Measurements from ENCODE around the gene TMTC4. TPM values are rescaled to one million over a fixed set of nuclear protein-coding genes. Genes with fewer than 3 reads are reported as not detected.

Gene TMTC4
- total RNA-seq, 1 experiment from 2014 or later = 45.5 TPM

GRCh38 chr13:100561599-100562204 is 112.9 kb downstream of the TMTC4 start:
- Mint-ChIP-seq H3K4me1 (peaks cover 3% of the 10 kb centered on the region; the same call in 1 of the 2 replicates), H3K36me3 (peaks cover 13% of the 10 kb centered on the region), H3K27me3 (ENCODE audit: low read depth) (peaks cover 4% of the 10 kb centered on the region; the same call in 1 of the 2 replicates), H3K9me3 (peaks cover 17% of the 10 kb centered on the region), H3K4me3 (no peak overlapping the region), H3K27ac (no peak overlapping the region)
- TF ChIP-seq, protein P1, sequence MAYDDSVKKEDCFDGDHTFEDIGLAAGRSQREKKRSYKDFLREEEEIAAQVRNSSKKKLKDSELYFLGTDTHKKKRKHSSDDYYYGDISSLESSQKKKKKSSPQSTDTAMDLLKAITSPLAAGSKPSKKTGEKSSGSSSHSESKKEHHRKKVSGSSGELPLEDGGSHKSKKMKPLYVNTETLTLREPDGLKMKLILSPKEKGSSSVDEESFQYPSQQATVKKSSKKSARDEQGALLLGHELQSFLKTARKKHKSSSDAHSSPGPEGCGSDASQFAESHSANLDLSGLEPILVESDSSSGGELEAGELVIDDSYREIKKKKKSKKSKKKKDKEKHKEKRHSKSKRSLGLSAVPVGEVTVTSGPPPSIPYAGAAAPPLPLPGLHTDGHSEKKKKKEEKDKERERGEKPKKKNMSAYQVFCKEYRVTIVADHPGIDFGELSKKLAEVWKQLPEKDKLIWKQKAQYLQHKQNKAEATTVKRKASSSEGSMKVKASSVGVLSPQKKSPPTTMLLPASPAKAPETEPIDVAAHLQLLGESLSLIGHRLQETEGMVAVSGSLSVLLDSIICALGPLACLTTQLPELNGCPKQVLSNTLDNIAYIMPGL (CRISPR knock-in tag; IDR thresholded peaks at IDR 0.05) = no peak
- TF ChIP-seq, protein P2, sequence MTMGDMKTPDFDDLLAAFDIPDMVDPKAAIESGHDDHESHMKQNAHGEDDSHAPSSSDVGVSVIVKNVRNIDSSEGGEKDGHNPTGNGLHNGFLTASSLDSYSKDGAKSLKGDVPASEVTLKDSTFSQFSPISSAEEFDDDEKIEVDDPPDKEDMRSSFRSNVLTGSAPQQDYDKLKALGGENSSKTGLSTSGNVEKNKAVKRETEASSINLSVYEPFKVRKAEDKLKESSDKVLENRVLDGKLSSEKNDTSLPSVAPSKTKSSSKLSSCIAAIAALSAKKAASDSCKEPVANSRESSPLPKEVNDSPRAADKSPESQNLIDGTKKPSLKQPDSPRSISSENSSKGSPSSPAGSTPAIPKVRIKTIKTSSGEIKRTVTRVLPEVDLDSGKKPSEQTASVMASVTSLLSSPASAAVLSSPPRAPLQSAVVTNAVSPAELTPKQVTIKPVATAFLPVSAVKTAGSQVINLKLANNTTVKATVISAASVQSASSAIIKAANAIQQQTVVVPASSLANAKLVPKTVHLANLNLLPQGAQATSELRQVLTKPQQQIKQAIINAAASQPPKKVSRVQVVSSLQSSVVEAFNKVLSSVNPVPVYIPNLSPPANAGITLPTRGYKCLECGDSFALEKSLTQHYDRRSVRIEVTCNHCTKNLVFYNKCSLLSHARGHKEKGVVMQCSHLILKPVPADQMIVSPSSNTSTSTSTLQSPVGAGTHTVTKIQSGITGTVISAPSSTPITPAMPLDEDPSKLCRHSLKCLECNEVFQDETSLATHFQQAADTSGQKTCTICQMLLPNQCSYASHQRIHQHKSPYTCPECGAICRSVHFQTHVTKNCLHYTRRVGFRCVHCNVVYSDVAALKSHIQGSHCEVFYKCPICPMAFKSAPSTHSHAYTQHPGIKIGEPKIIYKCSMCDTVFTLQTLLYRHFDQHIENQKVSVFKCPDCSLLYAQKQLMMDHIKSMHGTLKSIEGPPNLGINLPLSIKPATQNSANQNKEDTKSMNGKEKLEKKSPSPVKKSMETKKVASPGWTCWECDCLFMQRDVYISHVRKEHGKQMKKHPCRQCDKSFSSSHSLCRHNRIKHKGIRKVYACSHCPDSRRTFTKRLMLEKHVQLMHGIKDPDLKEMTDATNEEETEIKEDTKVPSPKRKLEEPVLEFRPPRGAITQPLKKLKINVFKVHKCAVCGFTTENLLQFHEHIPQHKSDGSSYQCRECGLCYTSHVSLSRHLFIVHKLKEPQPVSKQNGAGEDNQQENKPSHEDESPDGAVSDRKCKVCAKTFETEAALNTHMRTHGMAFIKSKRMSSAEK (CRISPR knock-in tag; IDR thresholded peaks at IDR 0.05; ENCODE audit: borderline replicate concordance) = no peak
- TF ChIP-seq ZNF138 (CRISPR knock-in tag; conservative IDR thresholded peaks at IDR 0.05) (no peak), IRF1 (CRISPR knock-in tag; IDR thresholded peaks at IDR 0.05) (no peak), ZNF416 (CRISPR knock-in tag; IDR thresholded peaks at IDR 0.05) (no peak)
- ATAC-seq (no peak), DNase-seq (ENCODE audit: low spot score) (no peak)
- CTCF ChIA-PET = interaction anchor here (3.2 kb wide), 1 partner anchor 12 kb away, joined by 24 read pairs; no protein-coding TSS in a partner anchor
- POLR2A ChIA-PET = no interaction called here

DNA sequence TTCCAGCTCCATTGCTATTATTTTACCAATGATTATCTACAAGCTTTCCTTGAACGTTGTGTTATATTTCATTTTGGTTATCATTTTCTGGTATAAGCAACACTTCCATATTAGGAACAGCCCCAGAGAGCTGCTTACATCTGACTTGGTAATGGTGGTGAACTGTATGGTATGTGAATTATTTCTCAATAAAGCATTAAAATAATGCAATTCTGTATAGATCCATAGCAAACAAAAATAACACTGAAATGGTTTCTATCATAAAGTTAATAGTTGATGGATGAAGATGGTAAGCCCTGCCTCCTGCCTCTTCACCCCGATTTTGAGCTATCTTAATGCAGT is 113.5 kb downstream of the TMTC4 start:
- ChIA-PET POLR2A (no interaction called here), CTCF (interaction anchor here (0.8 to 3.2 kb wide), 2 partner anchors 13 to 34 kb away, joined by 3 to 24 read pairs; no protein-coding TSS in a partner anchor)
- DNase-seq (ENCODE audit: low spot score) (no peak), ATAC-seq (no peak)
- Mint-ChIP-seq H3K4me1 (peaks cover 3% of the 10 kb centered on the region; the same call in 1 of the 2 replicates), H3K27me3 (ENCODE audit: low read depth) (no peaks in the 10 kb centered on the region; the same call in 1 of the 2 replicates), H3K9me3 (peaks cover 11% of the 10 kb centered on the region), H3K4me3 (no peak overlapping the region), H3K27ac (no peak overlapping the region), H3K36me3 (peaks cover 7% of the 10 kb centered on the region)
- TF ChIP-seq ZNF671 (CRISPR knock-in tag; IDR thresholded peaks at IDR 0.05) (no peak), ZNF121 (CRISPR knock-in tag; IDR thresholded peaks at IDR 0.05) (no peak), MLX (CRISPR knock-in tag; IDR thresholded peaks at IDR 0.05) (no peak)

GRCh38 chr13:100560498-100561157 is 114.0 kb downstream of the TMTC4 start:
- Mint-ChIP-seq H3K4me1 (peaks cover 3% of the 10 kb centered on the region; the same call in 1 of the 2 replicates), H3K27me3 (ENCODE audit: low read depth) (no peaks in the 10 kb centered on the region), H3K36me3 (peaks cover 2% of the 10 kb centered on the region), H3K4me3 (no peak overlapping the region), H3K9me3 (peaks cover 6% of the 10 kb centered on the region), H3K27ac (no peak overlapping the region)
- ATAC-seq (no peak), DNase-seq (ENCODE audit: low spot score) (no peak)
- ChIA-PET CTCF (interaction anchor here (0.8 to 3.2 kb wide), 2 partner anchors 13 to 34 kb away, joined by 3 to 24 read pairs; no protein-coding TSS in a partner anchor), POLR2A (interaction anchor here (0.5 kb wide), 1 partner anchor 13 kb away, joined by 3 read pairs; no protein-coding TSS in a partner anchor)
- TF ChIP-seq TP53 (CRISPR knock-in tag; IDR thresholded peaks at IDR 0.05) = no peak
- TF ChIP-seq, protein P2 (CRISPR knock-in tag; IDR thresholded peaks at IDR 0.05; ENCODE audit: borderline replicate concordance) = no peak
- no peak for TF ChIP-seq RORB (CRISPR knock-in tag; IDR thresholded peaks at IDR 0.05)
- TF ChIP-seq, protein P3, sequence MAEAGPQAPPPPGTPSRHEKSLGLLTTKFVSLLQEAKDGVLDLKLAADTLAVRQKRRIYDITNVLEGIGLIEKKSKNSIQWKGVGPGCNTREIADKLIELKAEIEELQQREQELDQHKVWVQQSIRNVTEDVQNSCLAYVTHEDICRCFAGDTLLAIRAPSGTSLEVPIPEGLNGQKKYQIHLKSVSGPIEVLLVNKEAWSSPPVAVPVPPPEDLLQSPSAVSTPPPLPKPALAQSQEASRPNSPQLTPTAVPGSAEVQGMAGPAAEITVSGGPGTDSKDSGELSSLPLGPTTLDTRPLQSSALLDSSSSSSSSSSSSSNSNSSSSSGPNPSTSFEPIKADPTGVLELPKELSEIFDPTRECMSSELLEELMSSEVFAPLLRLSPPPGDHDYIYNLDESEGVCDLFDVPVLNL (CRISPR knock-in tag; IDR thresholded peaks at IDR 0.05; ENCODE audit: borderline replicate concordance, low read depth) = no peak
- no peak for TF ChIP-seq IRF2 (CRISPR knock-in tag; IDR thresholded peaks at IDR 0.05; ENCODE audit: borderline replicate concordance, low read depth)
- no peak for TF ChIP-seq NR1H2 (CRISPR knock-in tag; IDR thresholded peaks at IDR 0.05)
- TF ChIP-seq TEAD1 (CRISPR knock-in tag; IDR thresholded peaks at IDR 0.05) = no peak
- no peak for TF ChIP-seq ATF2 (CRISPR knock-in tag; IDR thresholded peaks at IDR 0.05; ENCODE audit: borderline replicate concordance, low read depth)
